GM12878 (cell line): ENCODE results near the gene ITSN1. TPM values are rescaled to one million over a fixed set of nuclear protein-coding genes. Genes with fewer than 3 reads are reported as not detected.

ENCODE experiments used
- ATAC-seq: fragments of 200-7000 bp; cut with Tn5 transposase; 3 replicates; pipeline ENCODE4 v1.9.1; 2020; ENCODE audit warnings: mild to moderate bottlenecking, moderate library complexity
- BruUV-seq: library from RNA; stranded (reverse); fragments of 400-500 nt; replicated peaks from 2 replicates; lab custom pipeline; 2021; lab: Mats Ljungman, UMichigan
- CTCF ChIA-PET: fragments of 300-600 bp; sonication (Branson Sonifier 250); formaldehyde crosslinking; extraction: SDS; loops from one replicate; lab custom pipeline; 2021; ENCODE audit warnings: inconsistent platforms; lab: Yijun Ruan, JAX
- POLR2A ChIA-PET: fragments of 350-600 bp; formaldehyde crosslinking; extraction: SDS; loops from one replicate; lab custom pipeline; 2021; ENCODE audit warnings: inconsistent platforms; lab: Charles Lee
- RAD21 ChIA-PET: fragments of 300-600 bp; sonication (Branson Sonifier 250); formaldehyde crosslinking; loops from one replicate; lab custom pipeline; 2023; ENCODE audit warnings: antibody characterized with exemption; ENCODE audit not compliant: unreplicated experiment; lab: Charles Lee
- SMC1A ChIA-PET: fragments of 300-600 bp; sonication (Branson Sonifier 250); formaldehyde crosslinking; loops from one replicate; lab custom pipeline; 2023; ENCODE audit not compliant: unreplicated experiment, uncharacterized antibody; lab: Charles Lee
- DNase-seq: peaks from one replicate; pipeline ENCODE4 v3.0.0-alpha.2; 2011; ENCODE audit warnings: low read depth, low spot score
- FAIRE-seq: peaks from 3 replicates; lab custom pipeline; 2011; peaks lifted over from hg19 to GRCh38; lab: Jason Lieb, UNC
- H2AFZ ChIP-seq: 2 replicates; pipeline ENCODE4 v1.6.0; 2011; ENCODE audit warnings: low read depth, low read length, control low read depth; ENCODE audit not compliant: control insufficient read depth
- H3K27ac ChIP-seq: 2 replicates; pipeline ENCODE4 v1.5.1; 2011; ENCODE audit warnings: control low read depth; ENCODE audit not compliant: control insufficient read depth, insufficient read depth
- H3K27me3 ChIP-seq, 2 experiments: replicated peaks in 1 of 2; 2 replicates each; pipeline versions ENCODE4 v1.6.0 to v1.6.1; 2011; ENCODE audit warnings: low read length in 1 of 2; ENCODE audit not compliant: control insufficient read depth in 2 of 2, insufficient read depth in 2 of 2
- H3K36me3 ChIP-seq, 2 experiments: 2 replicates each; pipeline ENCODE4 v1.5.1; 2011; ENCODE audit warnings: low read length in 1 of 2; ENCODE audit not compliant: control insufficient read depth in 2 of 2, insufficient read depth in 2 of 2
- H3K4me1 ChIP-seq: 2 replicates; pipeline ENCODE4 v1.6.1; 2011; ENCODE audit warnings: mild to moderate bottlenecking, low read length, moderate library complexity, mixed read lengths; ENCODE audit not compliant: control insufficient read depth, insufficient read depth
- H3K4me2 ChIP-seq: 2 replicates; pipeline ENCODE4 v1.6.0; 2011; ENCODE audit warnings: control low read depth; ENCODE audit not compliant: control insufficient read depth, insufficient read depth
- H3K4me3 ChIP-seq: fragments of 200-600 bp; sonication (generic); 2 replicates; pipeline ENCODE4 v1.5.1; 2016
- H3K79me2 ChIP-seq: 2 replicates; pipeline ENCODE4 v1.6.0; 2011; ENCODE audit warnings: low read length; ENCODE audit not compliant: control insufficient read depth, insufficient read depth
- H3K9ac ChIP-seq: 2 replicates; pipeline ENCODE4 v1.8.0; 2011; ENCODE audit warnings: low read length, control low read depth, mixed read lengths; ENCODE audit not compliant: control insufficient read depth, insufficient read depth
- H3K9me3 ChIP-seq: replicated peaks from 3 replicates; pipeline ENCODE4 v1.5.1; 2011; ENCODE audit warnings: mild to moderate bottlenecking, low read length; ENCODE audit not compliant: control insufficient read depth, insufficient read depth
- H4K20me1 ChIP-seq: 2 replicates; pipeline ENCODE4 v1.6.0; 2011; ENCODE audit not compliant: control insufficient read depth, insufficient read depth
- BCL11A ChIP-seq: IDR thresholded peaks from 2 replicates; pipeline ENCODE4 v1.6.1; 2011; ENCODE audit warnings: low read depth, low read length
- BMI1 ChIP-seq: fragments of 450-650 bp; IDR thresholded peaks from 2 replicates; pipeline ENCODE4 v1.6.1; 2016; ENCODE audit warnings: mild to moderate bottlenecking, moderate library complexity, borderline replicate concordance
- CEBPB ChIP-seq, 2 experiments: fragments of 150-350 bp in 1 of 2; IDR thresholded peaks; 2 replicates each; pipeline ENCODE4 v1.6.1; 2012 to 2014; ENCODE audit warnings: low read depth in 2 of 2, low read length in 2 of 2, borderline replicate concordance in 1 of 2, inconsistent platforms in 1 of 2
- ESRRA ChIP-seq: IDR thresholded peaks from 2 replicates; pipeline ENCODE4 v1.6.1; 2012; ENCODE audit warnings: mild to moderate bottlenecking, low read length, improper control_type of control experiment
- EZH2 ChIP-seq: IDR thresholded peaks from 2 replicates; pipeline ENCODE4 v1.6.1; 2012; ENCODE audit warnings: low read depth, mild to moderate bottlenecking, control low read depth, inconsistent platforms, low read length, borderline replicate concordance; ENCODE audit not compliant: control insufficient read depth
- HDGF ChIP-seq: fragments of 450-650 bp; IDR thresholded peaks from 2 replicates; pipeline ENCODE4 v1.6.1; 2016; ENCODE audit warnings: antibody characterized with exemption
- JUNB ChIP-seq: IDR thresholded peaks from 2 replicates; pipeline ENCODE4 v1.6.1; 2016; ENCODE audit warnings: antibody characterized with exemption, mild to moderate bottlenecking
- JUND ChIP-seq: IDR thresholded peaks from 2 replicates; pipeline ENCODE4 v1.6.1; 2012; ENCODE audit warnings: low read depth, mild to moderate bottlenecking, low read length, improper control_type of control experiment, moderate library complexity
- NFYA ChIP-seq: IDR thresholded peaks from 2 replicates; pipeline ENCODE4 v1.6.1; 2011; ENCODE audit warnings: low read depth, mild to moderate bottlenecking, low read length, improper control_type of control experiment, borderline replicate concordance
- NRF1 ChIP-seq: conservative IDR thresholded peaks from 2 replicates; pipeline ENCODE4 v1.6.1; 2011; ENCODE audit warnings: mild to moderate bottlenecking, low read depth, low read length, improper control_type of control experiment
- PAX5 ChIP-seq: IDR thresholded peaks from 2 replicates; pipeline ENCODE4 v1.6.1; 2011; ENCODE audit warnings: low read depth, low read length, borderline replicate concordance
- POU2F2 ChIP-seq: IDR thresholded peaks from 3 replicates; pipeline ENCODE4 v1.6.1; 2011; ENCODE audit warnings: low read depth, mild to moderate bottlenecking, low read length, borderline replicate concordance
- USF1 ChIP-seq: IDR thresholded peaks from 2 replicates; pipeline ENCODE4 v1.6.1; 2011; ENCODE audit warnings: borderline replicate concordance, low read depth, mild to moderate bottlenecking, moderate library complexity, mixed read lengths, low read length; ENCODE audit not compliant: insufficient read depth; ENCODE audit errors: extremely low read length
- ZSCAN29 ChIP-seq: fragments of 450-650 bp; IDR thresholded peaks from 2 replicates; pipeline ENCODE4 v1.6.1; 2017; ENCODE audit warnings: mild to moderate bottlenecking, moderate library complexity
- ZZZ3 ChIP-seq: IDR thresholded peaks from 2 replicates; pipeline ENCODE4 v1.6.1; 2011; ENCODE audit warnings: low read depth; ENCODE audit not compliant: control insufficient read depth, insufficient read length
- WGBS: methylation state at CpG from one replicate; pipeline ENCODE4 v1.1.6; 2016; ENCODE audit warnings: low lambda C conversion rate; ENCODE audit not compliant: insufficient replicate concordance, insufficient coverage; ENCODE audit errors: missing lambda C conversion rate; 5-methylcytosine and 5-hydroxymethylcytosine counted together
- in situ Hi-C: fragments of 300-500 bp; cut with MboI; formaldehyde crosslinking; loops from 9 replicates; pipeline ENCODE4 v1.14.3; 2018; ENCODE audit warnings: mixed read lengths
- intact Hi-C: fragments of 100-400 bp; cut with micrococcal nuclease; formaldehyde crosslinking; loops from one replicate; pipeline ENCODE4 v1.14.2; 2022; ENCODE audit not compliant: unreplicated experiment
- polyA plus RNA-seq, 11 experiments: library from polyadenylated mRNA; depleted of rRNA in 4 of 11; unstranded in 6 of 11; stranded (reverse) in 5 of 11; fragments of >200 nt; fragmentation: Nextera tagmentation in 4 of 11; fragmentation: Illumina TruSeq in 1 of 11; extraction: Ambion mirVana in 4 of 11; extraction: Trizol in 1 of 11; gene quantifications; 1 replicate in 1 of 11; 2 replicates in 10 of 11; pipeline versions ENCODE4 v1.2.1 to v1.2.3, GENCODE V29; 2011 to 2016; ENCODE audit warnings: inconsistent platforms in 2 of 11, missing spikeins in 2 of 11, low read depth in 1 of 11
- total RNA-seq, 4 experiments: library from RNA; depleted of rRNA in 3 of 4; stranded (reverse); fragments of >200 nt in 3 of 4; fragmentation: Illumina TruSeq in 1 of 4; extraction: Trizol in 1 of 4; gene quantifications; 2 replicates each; pipeline versions ENCODE4 v1.2.1 to v1.2.3, GENCODE V29; 2013 to 2021
- TF ChIP-seq, protein P1 (sequence below): IDR thresholded peaks from 2 replicates; pipeline ENCODE4 v1.6.1; 2011; ENCODE audit warnings: borderline replicate concordance, low read depth, mild to moderate bottlenecking, moderate library complexity, low read length; ENCODE audit not compliant: insufficient read depth, poor library complexity, severe bottlenecking

ITSN1 gene
- total and polyA plus RNA-seq, 10 of the 15 experiments (the other 5 are each of a cell fraction or from before 2014, with no cell fraction given) = 0.89 to 10.6 (median 4.8) TPM

DNA sequence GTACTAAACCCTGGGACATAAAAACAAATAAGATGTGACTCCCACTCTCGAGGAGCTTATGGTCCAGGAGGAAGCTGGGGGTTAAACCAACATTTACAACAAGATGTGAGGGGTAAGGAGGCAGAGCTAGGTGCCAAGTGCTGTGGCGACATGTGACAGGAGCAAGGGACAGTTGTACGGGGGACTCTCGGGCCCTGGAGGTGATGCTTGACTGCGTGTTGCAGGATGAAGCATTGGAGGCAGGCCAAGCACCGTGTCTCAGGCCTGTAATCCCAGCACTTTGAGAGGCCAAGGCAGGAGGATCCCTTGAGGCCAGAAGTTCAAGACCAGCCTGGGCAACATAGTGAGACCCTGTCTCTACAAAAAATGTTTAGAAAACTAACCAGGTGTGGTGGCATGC is 236.5 kb downstream of the ITSN1 start:
- Histone ChIP-seq H3K27me3 (peaks cover 0 to 4% of the 10 kb centered on the region in 2 experiments; a peak in 1 of 4 replicates), H4K20me1 (no peaks in the 10 kb centered on the region), H3K9ac (no peak overlapping the region), H3K9me3 (no peaks in the 10 kb centered on the region), H3K4me2 (no peak overlapping the region)
- ChIA-PET SMC1A (no interaction called here), POLR2A (no interaction called here)
- WGBS = 17% methylated on average over 6 of the region's 6 CpGs
- FAIRE-seq = no peak
- TF ChIP-seq JUNB (no peak), PAX5 (no peak), USF1 (no peak), NFYA (no peak), ZSCAN29 (no peak), POU2F2 (no peak), EZH2 (no peak), HDGF (no peak), ESRRA (no peak), BMI1 (no peak), JUND (no peak), BCL11A (no peak), ZZZ3 (no peak), CEBPB (IDR thresholded peaks at IDR 0.05; ENCODE audit: borderline replicate concordance in 1 of 2, low read depth in 2 of 2, low read length in 2 of 2) (no peak), NRF1 (no peak)
- TF ChIP-seq, protein P1, sequence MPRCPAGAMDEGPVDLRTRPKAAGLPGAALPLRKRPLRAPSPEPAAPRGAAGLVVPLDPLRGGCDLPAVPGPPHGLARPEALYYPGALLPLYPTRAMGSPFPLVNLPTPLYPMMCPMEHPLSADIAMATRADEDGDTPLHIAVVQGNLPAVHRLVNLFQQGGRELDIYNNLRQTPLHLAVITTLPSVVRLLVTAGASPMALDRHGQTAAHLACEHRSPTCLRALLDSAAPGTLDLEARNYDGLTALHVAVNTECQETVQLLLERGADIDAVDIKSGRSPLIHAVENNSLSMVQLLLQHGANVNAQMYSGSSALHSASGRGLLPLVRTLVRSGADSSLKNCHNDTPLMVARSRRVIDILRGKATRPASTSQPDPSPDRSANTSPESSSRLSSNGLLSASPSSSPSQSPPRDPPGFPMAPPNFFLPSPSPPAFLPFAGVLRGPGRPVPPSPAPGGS = no peak
- TF ChIP-seq, all 136 proteins: peak for 0
- ATAC-seq (no peak), DNase-seq (no peak)
- in situ Hi-C loops (no loop called here), intact Hi-C loops (no loop called here)
- Histone ChIP-seq H2AFZ (no peak overlapping the region), H3K4me1 (no peaks in the 10 kb centered on the region), H3K36me3 (no peaks in the 10 kb centered on the region), H3K27ac (no peak overlapping the region), H3K79me2 (no peaks in the 10 kb centered on the region), H3K4me3 (no peak overlapping the region)
- ChIA-PET CTCF (no interaction called here), RAD21 (no interaction called here)
- no TSS peak for BruUV-seq
